ENCODE results near the gene PACSIN2.

DNA sequence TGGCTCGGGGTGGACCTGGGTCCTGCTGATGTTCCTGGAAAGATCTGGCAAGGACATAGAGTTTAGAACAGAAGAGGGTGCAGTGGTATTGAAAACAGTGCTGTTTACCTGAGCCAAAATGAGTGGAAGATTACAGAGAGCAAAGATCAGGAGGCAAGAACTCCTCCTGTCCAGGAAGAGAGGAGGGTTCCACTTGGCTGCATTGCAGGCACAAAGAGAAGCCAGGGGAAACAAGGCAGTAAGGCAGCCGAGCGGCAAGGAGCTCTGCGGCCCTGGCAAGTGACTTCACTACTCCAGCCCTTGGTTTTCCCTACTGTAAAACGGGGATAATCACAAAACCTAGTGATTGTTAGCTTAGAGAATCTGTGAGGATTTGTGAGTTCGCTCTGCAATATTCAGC, 3.7 kb upstream of the PACSIN2 start:
- TF ChIP-seq, protein P1, sequence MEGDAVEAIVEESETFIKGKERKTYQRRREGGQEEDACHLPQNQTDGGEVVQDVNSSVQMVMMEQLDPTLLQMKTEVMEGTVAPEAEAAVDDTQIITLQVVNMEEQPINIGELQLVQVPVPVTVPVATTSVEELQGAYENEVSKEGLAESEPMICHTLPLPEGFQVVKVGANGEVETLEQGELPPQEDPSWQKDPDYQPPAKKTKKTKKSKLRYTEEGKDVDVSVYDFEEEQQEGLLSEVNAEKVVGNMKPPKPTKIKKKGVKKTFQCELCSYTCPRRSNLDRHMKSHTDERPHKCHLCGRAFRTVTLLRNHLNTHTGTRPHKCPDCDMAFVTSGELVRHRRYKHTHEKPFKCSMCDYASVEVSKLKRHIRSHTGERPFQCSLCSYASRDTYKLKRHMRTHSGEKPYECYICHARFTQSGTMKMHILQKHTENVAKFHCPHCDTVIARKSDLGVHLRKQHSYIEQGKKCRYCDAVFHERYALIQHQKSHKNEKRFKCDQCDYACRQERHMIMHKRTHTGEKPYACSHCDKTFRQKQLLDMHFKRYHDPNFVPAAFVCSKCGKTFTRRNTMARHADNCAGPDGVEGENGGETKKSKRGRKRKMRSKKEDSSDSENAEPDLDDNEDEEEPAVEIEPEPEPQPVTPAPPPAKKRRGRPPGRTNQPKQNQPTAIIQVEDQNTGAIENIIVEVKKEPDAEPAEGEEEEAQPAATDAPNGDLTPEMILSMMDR (IDR thresholded peaks at IDR 0.05; ENCODE audit: insufficient read depth, low read depth, low read length) = no peak
- no peak for TF ChIP-seq EZH2 (IDR thresholded peaks at IDR 0.05; ENCODE audit: insufficient read depth, low read length)

Measured in astrocyte (in vitro differentiated cells and primary cell).